Skin epidermis (tissue), 12 donors: Measurements from ENCODE around the gene MYOCD.
"Not testable (repeated sequence)": the region's sequence is repeated elsewhere in the genome, so short reads cannot be mapped to it uniquely, and the experiment has no call there.

Experiments used
- H3K27ac ChIP-seq, 21 experiments: fragments of 200-600 bp; sonication (generic) in 11 of 21; one replicate each; pipeline ENCODE4 v1.5.0; 2020; ENCODE audit warnings: mild to moderate bottlenecking in 3 of 21, inconsistent platforms in 2 of 21, moderate library complexity in 2 of 21
- H3K4me3 ChIP-seq, 7 experiments: fragments of 200-600 bp; sonication (generic) in 2 of 7; one replicate each; pipeline ENCODE4 v1.5.0; 2020; ENCODE audit warnings: inconsistent platforms in 2 of 7, mild to moderate bottlenecking in 2 of 7, moderate library complexity in 1 of 7

Gene MYOCD, protein sequence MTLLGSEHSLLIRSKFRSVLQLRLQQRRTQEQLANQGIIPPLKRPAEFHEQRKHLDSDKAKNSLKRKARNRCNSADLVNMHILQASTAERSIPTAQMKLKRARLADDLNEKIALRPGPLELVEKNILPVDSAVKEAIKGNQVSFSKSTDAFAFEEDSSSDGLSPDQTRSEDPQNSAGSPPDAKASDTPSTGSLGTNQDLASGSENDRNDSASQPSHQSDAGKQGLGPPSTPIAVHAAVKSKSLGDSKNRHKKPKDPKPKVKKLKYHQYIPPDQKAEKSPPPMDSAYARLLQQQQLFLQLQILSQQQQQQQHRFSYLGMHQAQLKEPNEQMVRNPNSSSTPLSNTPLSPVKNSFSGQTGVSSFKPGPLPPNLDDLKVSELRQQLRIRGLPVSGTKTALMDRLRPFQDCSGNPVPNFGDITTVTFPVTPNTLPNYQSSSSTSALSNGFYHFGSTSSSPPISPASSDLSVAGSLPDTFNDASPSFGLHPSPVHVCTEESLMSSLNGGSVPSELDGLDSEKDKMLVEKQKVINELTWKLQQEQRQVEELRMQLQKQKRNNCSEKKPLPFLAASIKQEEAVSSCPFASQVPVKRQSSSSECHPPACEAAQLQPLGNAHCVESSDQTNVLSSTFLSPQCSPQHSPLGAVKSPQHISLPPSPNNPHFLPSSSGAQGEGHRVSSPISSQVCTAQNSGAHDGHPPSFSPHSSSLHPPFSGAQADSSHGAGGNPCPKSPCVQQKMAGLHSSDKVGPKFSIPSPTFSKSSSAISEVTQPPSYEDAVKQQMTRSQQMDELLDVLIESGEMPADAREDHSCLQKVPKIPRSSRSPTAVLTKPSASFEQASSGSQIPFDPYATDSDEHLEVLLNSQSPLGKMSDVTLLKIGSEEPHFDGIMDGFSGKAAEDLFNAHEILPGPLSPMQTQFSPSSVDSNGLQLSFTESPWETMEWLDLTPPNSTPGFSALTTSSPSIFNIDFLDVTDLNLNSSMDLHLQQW

GRCh38 chr17:12665263-12666210 is at the start of gene MYOCD:
Gene MYOCD, plus strand, starts transcription at chr17:12665890. Its CDS starts 299 bp downstream, at chr17:12666189.
- Histone ChIP-seq H3K27ac (peak within 1 kb of the TSS in 2 of 21 experiments; percentile 38 to 47), H3K4me3 (peak within 1 kb of the TSS; percentile 3 to 37 (median 15))

DNA sequence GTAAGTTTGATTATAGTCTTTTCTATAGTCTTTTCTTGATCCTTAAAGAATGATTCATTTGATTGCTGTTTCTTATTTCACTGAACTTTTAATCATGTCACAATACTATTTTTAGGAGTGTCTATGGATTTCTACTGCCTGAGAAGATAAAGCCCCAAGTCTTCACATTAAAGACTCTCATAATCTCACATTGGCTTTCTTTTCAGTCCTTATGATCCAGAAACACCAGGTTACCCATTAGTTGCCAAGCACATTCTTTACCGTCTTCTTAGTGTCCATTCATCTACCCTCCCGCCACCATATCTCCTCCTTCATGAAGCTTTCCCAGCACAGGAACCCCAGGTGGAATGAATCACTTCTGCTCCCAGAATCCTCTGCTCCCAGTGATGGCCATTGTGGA is 49.5 kb upstream of the MYOCD start:
- Histone ChIP-seq H3K4me3 (no peak overlapping the region), H3K27ac (no peak overlapping the region)

- Histone ChIP-seq H3K4me3 (no peak overlapping the region), H3K27ac (no peak overlapping the region)
These were observed 47.1 kb upstream of the MYOCD start for GRCh38 chr17:12618557-12618956.

GRCh38 chr17:12619459-12620199 is 46.1 kb upstream of the MYOCD start:
- H3K4me3 ChIP-seq, result no peak overlapping the region
- no peak overlapping the region for H3K27ac ChIP-seq

DNA sequence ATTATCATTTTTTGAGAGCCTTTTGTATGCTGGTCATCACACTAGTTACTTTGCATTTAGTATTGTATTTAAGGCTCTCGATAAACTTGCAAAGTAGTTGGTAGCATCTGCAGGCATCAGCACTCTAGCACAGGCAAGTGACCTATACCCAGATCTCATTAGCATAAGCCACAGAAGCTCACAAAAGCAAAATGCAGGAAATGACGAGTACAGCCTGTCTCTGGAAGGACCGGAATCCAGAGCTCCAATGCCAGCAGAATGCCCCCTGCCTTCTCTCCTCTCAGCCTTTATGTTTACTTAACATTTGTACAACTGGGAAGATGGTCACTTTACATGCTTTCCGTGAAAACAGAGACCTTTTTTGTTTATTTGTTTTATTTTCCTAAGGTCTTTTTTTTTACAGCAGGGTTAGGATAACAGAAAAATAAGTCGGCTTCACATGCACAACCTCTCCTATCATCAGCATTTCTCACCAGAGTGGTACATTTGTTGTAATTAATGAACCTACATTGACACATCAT is 45.4 kb upstream of the MYOCD start:
- Histone ChIP-seq H3K4me3 (no peak overlapping the region), H3K27ac (no peak overlapping the region)

GRCh38 chr17:12622726-12623125 is 43.0 kb upstream of the MYOCD start:
- Histone ChIP-seq H3K27ac (no peak overlapping the region), H3K4me3 (no peak overlapping the region)

DNA sequence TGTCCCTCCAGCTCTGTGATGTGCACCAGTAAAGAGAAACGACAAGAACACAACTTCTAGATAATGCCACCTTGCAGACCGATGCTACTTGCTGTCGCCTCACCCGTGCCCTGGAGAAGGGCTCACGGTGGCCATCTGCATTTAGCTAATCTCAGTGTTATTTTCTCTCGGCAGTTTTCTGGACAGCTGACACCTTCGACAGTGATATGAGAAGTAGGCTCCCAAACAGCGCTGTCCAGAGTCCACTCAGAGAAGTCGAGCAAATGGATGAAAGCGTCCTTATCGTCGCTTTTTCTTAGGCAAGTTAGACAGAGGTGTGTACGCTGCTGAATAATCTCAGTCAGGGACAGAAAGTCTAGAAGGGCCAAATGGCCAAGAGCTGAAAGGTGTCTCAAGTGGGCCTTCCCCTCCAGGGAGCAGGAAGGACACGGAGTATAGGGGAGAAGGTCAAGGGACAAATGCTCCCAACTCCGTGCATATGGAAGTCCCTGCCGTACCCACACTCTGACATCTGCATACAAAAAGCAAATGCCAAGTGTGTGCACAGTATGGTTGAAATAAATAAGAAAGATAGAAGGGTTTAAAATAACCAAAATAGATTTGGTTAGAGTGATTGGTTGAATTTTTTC is 42.4 kb upstream of the MYOCD start:
- no peak overlapping the region for H3K27ac ChIP-seq

GRCh38 chr17:12624211-12624610 is 41.5 kb upstream of the MYOCD start:
- no peak overlapping the region for H3K27ac ChIP-seq

More for the DNA sequence above, 42.4 kb upstream of the MYOCD start:
- H3K4me3 ChIP-seq, result no peak overlapping the region

GRCh38 chr17:12625092-12625491 is 40.6 kb upstream of the MYOCD start:
- no peak overlapping the region for H3K4me3 ChIP-seq

More at GRCh38 chr17:12624211-12624610, 41.5 kb upstream of the MYOCD start:
- no peak overlapping the region for H3K4me3 ChIP-seq

DNA sequence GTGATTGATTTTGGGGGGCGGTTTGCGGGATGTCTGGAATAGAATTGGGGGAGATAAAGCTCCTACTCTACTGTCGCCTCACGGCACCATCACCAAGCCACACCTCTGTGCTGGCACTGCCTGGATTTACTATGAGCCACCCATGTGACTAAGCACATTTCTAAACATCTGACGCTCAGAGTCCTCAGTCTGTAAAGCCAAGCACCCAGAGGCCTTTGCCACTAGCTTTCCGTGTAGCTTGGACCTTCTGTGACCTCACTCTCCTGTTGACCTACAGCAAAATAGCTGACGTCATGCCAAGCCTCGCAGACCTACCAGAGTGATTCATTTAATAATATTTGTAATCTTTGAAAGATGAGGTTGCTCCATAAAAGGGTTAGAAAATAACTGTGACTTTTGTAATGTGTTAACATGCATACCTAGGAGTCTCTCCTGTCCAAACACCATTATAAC is 38.5 kb upstream of the MYOCD start:
- H3K4me3 ChIP-seq, result no peak overlapping the region
- no peak overlapping the region for H3K27ac ChIP-seq

More at GRCh38 chr17:12625092-12625491, 40.6 kb upstream of the MYOCD start:
- H3K27ac ChIP-seq, result no peak overlapping the region

- H3K27ac ChIP-seq, result no peak overlapping the region
These were observed 37.8 kb upstream of the MYOCD start for GRCh38 chr17:12627781-12628451.

GRCh38 chr17:12631076-12631475 is 34.6 kb upstream of the MYOCD start:
- Histone ChIP-seq H3K27ac (no peak overlapping the region), H3K4me3 (no peak overlapping the region)

More at GRCh38 chr17:12627781-12628451, 37.8 kb upstream of the MYOCD start:
- H3K4me3 ChIP-seq, result no peak overlapping the region

DNA sequence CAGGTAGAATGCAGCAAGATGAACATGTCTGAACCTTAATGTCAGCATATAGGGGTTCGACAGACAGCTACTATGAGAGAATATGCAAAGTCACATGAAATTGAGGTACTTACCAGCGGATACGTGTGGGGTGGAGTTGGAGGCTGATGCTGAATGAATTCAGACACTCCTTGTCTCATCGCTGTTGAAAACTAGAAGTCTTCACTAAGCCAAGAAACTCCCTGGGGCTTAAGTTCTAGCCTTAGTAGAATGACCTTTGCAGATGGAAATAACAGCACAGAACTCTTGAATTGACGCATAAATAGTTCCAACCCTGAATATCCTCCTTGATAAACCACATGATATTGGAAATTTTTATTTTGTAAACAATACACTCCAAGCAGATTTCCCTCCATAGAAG is 32.9 kb upstream of the MYOCD start:
- H3K27ac ChIP-seq, result no peak overlapping the region
- H3K4me3 ChIP-seq, result no peak overlapping the region

DNA sequence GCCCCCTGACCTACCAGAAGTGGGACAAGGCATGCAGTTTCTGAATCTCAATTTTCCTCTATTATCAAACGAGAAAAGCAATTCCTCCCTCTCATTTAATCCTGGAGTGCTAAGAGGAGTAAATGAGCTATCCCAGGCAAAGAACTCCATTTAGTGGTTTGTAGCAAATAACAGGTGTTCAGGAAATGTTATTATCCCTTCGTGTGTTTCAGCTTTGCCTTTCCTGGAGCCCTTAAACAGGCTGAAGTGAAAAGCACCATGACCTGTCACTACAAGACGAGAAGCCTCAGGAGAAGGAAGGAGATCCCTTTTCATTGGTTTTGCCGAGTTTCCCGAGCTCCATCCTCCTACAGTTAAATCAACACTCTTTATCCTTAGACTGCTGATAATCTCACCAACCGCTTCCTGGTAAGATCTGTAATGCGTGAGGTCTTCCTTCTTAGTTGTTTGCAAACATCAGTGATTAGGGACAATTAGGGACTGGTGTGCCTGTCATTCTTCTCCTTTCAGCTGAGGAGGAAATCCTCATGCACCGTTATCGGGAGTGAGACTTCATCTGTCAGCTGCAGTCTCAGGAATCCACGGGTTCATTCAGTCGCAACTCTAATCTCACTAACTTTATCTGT is 30.8 kb upstream of the MYOCD start:
- no peak overlapping the region for H3K4me3 ChIP-seq
- H3K27ac ChIP-seq, result no peak overlapping the region

DNA sequence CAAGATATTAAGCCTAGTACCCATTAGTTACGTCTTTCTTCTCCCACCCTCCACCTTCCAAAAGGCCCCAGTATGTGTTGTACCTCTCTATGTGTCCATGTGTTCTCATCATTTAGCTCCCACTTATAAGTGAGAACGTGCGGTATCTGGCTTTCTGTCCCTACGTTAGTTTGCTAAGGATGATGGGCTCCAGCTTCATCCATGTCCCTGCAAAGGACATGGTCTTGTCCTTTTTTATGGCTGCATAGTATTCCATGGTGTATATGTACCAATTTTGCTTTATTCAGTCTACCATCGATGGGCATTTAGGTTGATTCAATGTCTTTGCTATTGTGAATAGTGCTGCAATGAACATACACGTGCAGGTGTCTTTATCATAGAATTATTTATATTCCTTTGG is 29.7 kb upstream of the MYOCD start:
- not testable (repeated sequence) for H3K27ac ChIP-seq, H3K4me3 ChIP-seq

DNA sequence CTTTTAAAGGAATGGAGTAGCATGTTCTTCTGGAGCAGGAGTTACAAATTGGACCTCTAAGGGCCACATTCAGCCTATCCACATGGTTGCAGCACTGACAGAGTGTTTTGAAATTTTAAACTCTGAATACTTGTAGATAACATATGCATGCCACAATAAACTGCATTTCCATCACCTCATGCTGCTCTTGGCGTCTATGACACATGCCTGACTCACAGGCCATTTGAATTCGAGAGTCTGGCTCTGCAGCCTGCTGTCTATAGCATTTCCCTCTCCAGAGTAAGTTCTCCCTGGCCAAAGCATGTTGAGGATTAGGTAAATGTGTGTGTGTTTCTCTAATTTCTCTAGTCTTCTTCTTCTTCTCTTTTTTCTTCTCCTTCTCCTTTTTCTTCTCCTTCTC is 28.7 kb upstream of the MYOCD start:
- no peak overlapping the region for H3K27ac ChIP-seq
- no peak overlapping the region for H3K4me3 ChIP-seq
